ENCODE results near the gene TATDN2. TPM values are rescaled to one million over a fixed set of nuclear protein-coding genes. Genes with fewer than 3 reads are reported as not detected.

Gene TATDN2
- polyA plus RNA-seq, 1 donor, result 27.4 TPM

- H3K4me3 ChIP-seq (ENCODE audit: low read length), result no peak overlapping the region
- H3K9me3 ChIP-seq (ENCODE audit: control insufficient read depth, low read depth, low read length), result peaks cover 2% of the 10 kb centered on the region
- no CpG with 5 or more reads among the region's 9 CpGs for WGBS (ENCODE audit: insufficient coverage, low lambda C conversion rate)
- H3K36me3 ChIP-seq (ENCODE audit: control insufficient read depth, insufficient read depth, low read length), result no peaks in the 10 kb centered on the region
- no peak for DNase-seq
- no peaks in the 10 kb centered on the region for H3K27me3 ChIP-seq (ENCODE audit: control insufficient read depth, insufficient read depth, low read length)
- H3K27ac ChIP-seq (ENCODE audit: low read length), result no peak overlapping the region
- H3K4me1 ChIP-seq (ENCODE audit: control insufficient read depth, insufficient read depth, low read length), result peaks cover 11% of the 10 kb centered on the region
Observed at GRCh38 chr3:10219737-10220136, 28.5 kb upstream of the TATDN2 start.

- peaks cover 14% of the 10 kb centered on the region for H3K4me1 ChIP-seq (ENCODE audit: control insufficient read depth, insufficient read depth, low read length)
- peak; percentile 25 to 62 for DNase-seq
- no peaks in the 10 kb centered on the region for H3K36me3 ChIP-seq (ENCODE audit: control insufficient read depth, insufficient read depth, low read length)
Observed at GRCh38 chr3:10223676-10224639, 24.3 kb upstream of the TATDN2 start.

GRCh38 chr3:10224794-10225665 is 23.2 kb upstream of the TATDN2 start:
- Histone ChIP-seq H3K27ac (ENCODE audit: low read length) (no peak overlapping the region), H3K4me1 (ENCODE audit: control insufficient read depth, insufficient read depth, low read length) (peaks cover 14% of the 10 kb centered on the region), H3K27me3 (ENCODE audit: control insufficient read depth, insufficient read depth, low read length) (no peaks in the 10 kb centered on the region), H3K4me3 (ENCODE audit: low read length) (no peak overlapping the region), H3K9me3 (ENCODE audit: control insufficient read depth, low read depth, low read length) (no peaks in the 10 kb centered on the region), H3K36me3 (ENCODE audit: control insufficient read depth, insufficient read depth, low read length) (no peaks in the 10 kb centered on the region)
- peak; percentile 75 to 91 for DNase-seq
- 100% methylated on average over 1 of the region's 4 CpGs for WGBS (ENCODE audit: insufficient coverage, low lambda C conversion rate)

More at GRCh38 chr3:10223676-10224639, 24.3 kb upstream of the TATDN2 start:
- no peaks in the 10 kb centered on the region for H3K9me3 ChIP-seq (ENCODE audit: control insufficient read depth, low read depth, low read length)
- WGBS (ENCODE audit: insufficient coverage, low lambda C conversion rate), result 100% methylated on average over 1 of the region's 10 CpGs
- H3K27me3 ChIP-seq (ENCODE audit: control insufficient read depth, insufficient read depth, low read length), result no peaks in the 10 kb centered on the region
- H3K4me3 ChIP-seq (ENCODE audit: low read length), result no peak overlapping the region
- no peak overlapping the region for H3K27ac ChIP-seq (ENCODE audit: low read length)

GRCh38 chr3:10226293-10226692 is 22.0 kb upstream of the TATDN2 start:
- Histone ChIP-seq H3K4me1 (ENCODE audit: control insufficient read depth, insufficient read depth, low read length) (peaks cover 14% of the 10 kb centered on the region), H3K27ac (ENCODE audit: low read length) (no peak overlapping the region), H3K27me3 (ENCODE audit: control insufficient read depth, insufficient read depth, low read length) (no peaks in the 10 kb centered on the region), H3K4me3 (ENCODE audit: low read length) (no peak overlapping the region), H3K36me3 (ENCODE audit: control insufficient read depth, insufficient read depth, low read length) (no peaks in the 10 kb centered on the region), H3K9me3 (ENCODE audit: control insufficient read depth, low read depth, low read length) (no peaks in the 10 kb centered on the region)
- WGBS (ENCODE audit: insufficient coverage, low lambda C conversion rate), result no CpG with 5 or more reads among the region's 10 CpGs
- no peak for DNase-seq

- Histone ChIP-seq H3K4me3 (ENCODE audit: low read length) (no peak overlapping the region), H3K9me3 (ENCODE audit: control insufficient read depth, low read depth, low read length) (no peaks in the 10 kb centered on the region), H3K4me1 (ENCODE audit: control insufficient read depth, insufficient read depth, low read length) (peaks cover 9% of the 10 kb centered on the region), H3K27me3 (ENCODE audit: control insufficient read depth, insufficient read depth, low read length) (no peaks in the 10 kb centered on the region), H3K36me3 (ENCODE audit: control insufficient read depth, insufficient read depth, low read length) (no peaks in the 10 kb centered on the region), H3K27ac (ENCODE audit: low read length) (no peak overlapping the region)
- DNase-seq, result no peak
- WGBS (ENCODE audit: insufficient coverage, low lambda C conversion rate), result no CpG with 5 or more reads among the region's 4 CpGs
Observed at GRCh38 chr3:10228248-10228950, 19.9 kb upstream of the TATDN2 start.

- Histone ChIP-seq H3K36me3 (ENCODE audit: control insufficient read depth, insufficient read depth, low read length) (no peaks in the 10 kb centered on the region), H3K4me1 (ENCODE audit: control insufficient read depth, insufficient read depth, low read length) (peaks cover 3% of the 10 kb centered on the region), H3K9me3 (ENCODE audit: control insufficient read depth, low read depth, low read length) (no peaks in the 10 kb centered on the region), H3K27ac (ENCODE audit: low read length) (no peak overlapping the region), H3K4me3 (ENCODE audit: low read length) (no peak overlapping the region), H3K27me3 (ENCODE audit: control insufficient read depth, insufficient read depth, low read length) (no peaks in the 10 kb centered on the region)
- no peak for DNase-seq
- no CpG with 5 or more reads among the region's 7 CpGs for WGBS (ENCODE audit: insufficient coverage, low lambda C conversion rate)
Observed at GRCh38 chr3:10229576-10229975, 18.7 kb upstream of the TATDN2 start.

- no peaks in the 10 kb centered on the region for H3K4me1 ChIP-seq (ENCODE audit: control insufficient read depth, insufficient read depth, low read length)
- no peaks in the 10 kb centered on the region for H3K9me3 ChIP-seq (ENCODE audit: control insufficient read depth, low read depth, low read length)
- H3K36me3 ChIP-seq (ENCODE audit: control insufficient read depth, insufficient read depth, low read length), result peaks cover 5% of the 10 kb centered on the region
- no peak overlapping the region for H3K4me3 ChIP-seq (ENCODE audit: low read length)
- H3K27me3 ChIP-seq (ENCODE audit: control insufficient read depth, insufficient read depth, low read length), result no peaks in the 10 kb centered on the region
- no peak for DNase-seq
- no peak overlapping the region for H3K27ac ChIP-seq (ENCODE audit: low read length)
- WGBS (ENCODE audit: insufficient coverage, low lambda C conversion rate), result 100% methylated on average over 1 of the region's 7 CpGs
Observed at GRCh38 chr3:10232137-10232536, 16.1 kb upstream of the TATDN2 start.

- DNase-seq, result no peak
- Histone ChIP-seq H3K27ac (ENCODE audit: low read length) (no peak overlapping the region), H3K4me1 (ENCODE audit: control insufficient read depth, insufficient read depth, low read length) (no peaks in the 10 kb centered on the region), H3K27me3 (ENCODE audit: control insufficient read depth, insufficient read depth, low read length) (no peaks in the 10 kb centered on the region), H3K4me3 (ENCODE audit: low read length) (no peak overlapping the region), H3K9me3 (ENCODE audit: control insufficient read depth, low read depth, low read length) (no peaks in the 10 kb centered on the region), H3K36me3 (ENCODE audit: control insufficient read depth, insufficient read depth, low read length) (peaks cover 5% of the 10 kb centered on the region)
- 92% methylated on average over 5 of the region's 13 CpGs for WGBS (ENCODE audit: insufficient coverage, low lambda C conversion rate)
Observed at GRCh38 chr3:10233988-10234387, 14.3 kb upstream of the TATDN2 start.

GRCh38 chr3:10234526-10235230 is 13.6 kb upstream of the TATDN2 start:
- peaks cover 5% of the 10 kb centered on the region for H3K36me3 ChIP-seq (ENCODE audit: control insufficient read depth, insufficient read depth, low read length)
- no CpG with 5 or more reads among the region's 36 CpGs for WGBS (ENCODE audit: insufficient coverage, low lambda C conversion rate)
- no peaks in the 10 kb centered on the region for H3K27me3 ChIP-seq (ENCODE audit: control insufficient read depth, insufficient read depth, low read length)
- H3K27ac ChIP-seq (ENCODE audit: low read length), result no peak overlapping the region
- DNase-seq, result no peak
- H3K4me3 ChIP-seq (ENCODE audit: low read length), result no peak overlapping the region
- H3K9me3 ChIP-seq (ENCODE audit: control insufficient read depth, low read depth, low read length), result no peaks in the 10 kb centered on the region
- H3K4me1 ChIP-seq (ENCODE audit: control insufficient read depth, insufficient read depth, low read length), result no peaks in the 10 kb centered on the region
